ENCODE data around the gene WDR13.

GRCh38 chrX:48590203-48591103, 6.8 kb upstream of the WDR13 start:
- TF ChIP-seq CTCF (IDR thresholded peaks at IDR 0.05), result no peak
- TF ChIP-seq POLR2A (IDR thresholded peaks at IDR 0.05), result no peak
